IPS DF 6.9 (cell line): ENCODE results near the gene ARID1B.

ENCODE experiments used
- DNase-seq: peaks from one replicate; pipeline ENCODE4 v3.0.0-alpha.2; 2013; ENCODE audit warnings: low read depth, low spot score
- H3K27ac ChIP-seq: one replicate; pipeline ENCODE4 v1.5.1; 2013; ENCODE audit warnings: low read length, control low read depth
- H3K27me3 ChIP-seq: 2 replicates; pipeline ENCODE4 v1.6.1; 2013; ENCODE audit warnings: mild to moderate bottlenecking, low read length; ENCODE audit not compliant: control insufficient read depth, insufficient read depth
- H3K36me3 ChIP-seq: 2 replicates; pipeline ENCODE4 v1.6.1; 2013; ENCODE audit warnings: low read length; ENCODE audit not compliant: control insufficient read depth, insufficient read depth
- H3K4me1 ChIP-seq: 2 replicates; pipeline ENCODE4 v1.6.1; 2013; ENCODE audit warnings: low read length; ENCODE audit not compliant: control insufficient read depth, insufficient read depth
- H3K4me3 ChIP-seq: 2 replicates; pipeline ENCODE4 v1.5.1; 2013; ENCODE audit warnings: mild to moderate bottlenecking, low read length
- H3K9me3 ChIP-seq: 2 replicates; pipeline ENCODE4 v1.6.1; 2013; ENCODE audit warnings: low read length, inconsistent platforms; ENCODE audit not compliant: control insufficient read depth, insufficient read depth
- WGBS: extraction: QIAGEN DNeasy Blood & Tissue Kit; methylation state at CpG from one replicate; pipeline ENCODE4 v1.1.7; 2013; ENCODE audit warnings: mixed read lengths, missing lambda C conversion rate; ENCODE audit not compliant: insufficient read length, insufficient coverage; 5-methylcytosine and 5-hydroxymethylcytosine counted together

ARID1B gene

DNA sequence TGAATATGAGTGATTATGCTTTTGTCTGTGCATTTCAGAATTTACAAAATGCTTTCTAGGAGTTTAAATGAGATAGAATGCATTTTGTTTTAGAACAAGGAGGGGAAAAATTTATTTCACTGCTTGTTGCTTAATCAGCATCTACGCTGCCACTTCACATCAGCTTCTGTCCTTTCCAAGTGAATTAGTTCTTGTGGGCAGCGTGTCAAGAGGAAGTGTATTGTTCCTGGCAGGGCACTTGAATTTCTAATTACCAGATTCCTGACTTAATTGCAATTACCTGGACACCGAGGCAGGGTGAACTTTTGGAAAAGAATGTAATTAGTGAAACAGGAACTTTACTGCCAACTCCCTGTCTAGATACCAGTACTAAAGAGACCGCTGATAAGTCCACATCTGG, 282.6 kb downstream of the ARID1B start:
- Histone ChIP-seq H3K27me3 (no peaks in the 10 kb centered on the region), H3K27ac (no peak overlapping the region), H3K9me3 (no peaks in the 10 kb centered on the region), H3K4me3 (no peak overlapping the region), H3K4me1 (no peaks in the 10 kb centered on the region), H3K36me3 (no peaks in the 10 kb centered on the region)
- DNase-seq, result no peak
- no CpG with 5 or more reads among the region's 4 CpGs for WGBS

DNA sequence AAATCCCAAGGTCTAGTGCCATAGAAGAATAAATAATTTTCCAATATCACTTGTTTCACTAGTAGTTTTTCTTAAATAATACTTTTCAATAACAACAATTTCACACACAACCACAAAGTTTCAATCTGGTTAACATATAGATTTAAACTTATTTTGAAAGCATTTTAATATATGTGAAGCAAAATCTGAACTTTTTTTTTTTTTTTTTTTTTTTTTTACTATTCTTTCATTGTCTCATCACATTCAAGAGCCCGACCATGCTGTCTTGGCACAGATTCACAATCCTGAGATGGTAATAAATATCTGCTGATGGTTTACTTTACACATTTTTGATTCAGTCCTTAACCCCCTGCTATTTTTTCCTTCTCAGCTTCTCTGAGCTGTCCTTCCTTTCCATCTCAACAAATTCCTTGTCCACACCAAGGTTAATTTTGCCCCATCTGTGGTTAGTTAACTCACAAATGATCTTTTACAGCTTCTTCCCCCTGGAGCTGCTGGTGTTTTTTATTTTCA, 283.3 kb downstream of the ARID1B start:
- no CpG with 5 or more reads among the region's 1 CpG for WGBS
- Histone ChIP-seq H3K4me1 (no peaks in the 10 kb centered on the region), H3K4me3 (no peak overlapping the region), H3K36me3 (no peaks in the 10 kb centered on the region), H3K27me3 (no peaks in the 10 kb centered on the region), H3K9me3 (no peaks in the 10 kb centered on the region), H3K27ac (no peak overlapping the region)
- no peak for DNase-seq

DNA sequence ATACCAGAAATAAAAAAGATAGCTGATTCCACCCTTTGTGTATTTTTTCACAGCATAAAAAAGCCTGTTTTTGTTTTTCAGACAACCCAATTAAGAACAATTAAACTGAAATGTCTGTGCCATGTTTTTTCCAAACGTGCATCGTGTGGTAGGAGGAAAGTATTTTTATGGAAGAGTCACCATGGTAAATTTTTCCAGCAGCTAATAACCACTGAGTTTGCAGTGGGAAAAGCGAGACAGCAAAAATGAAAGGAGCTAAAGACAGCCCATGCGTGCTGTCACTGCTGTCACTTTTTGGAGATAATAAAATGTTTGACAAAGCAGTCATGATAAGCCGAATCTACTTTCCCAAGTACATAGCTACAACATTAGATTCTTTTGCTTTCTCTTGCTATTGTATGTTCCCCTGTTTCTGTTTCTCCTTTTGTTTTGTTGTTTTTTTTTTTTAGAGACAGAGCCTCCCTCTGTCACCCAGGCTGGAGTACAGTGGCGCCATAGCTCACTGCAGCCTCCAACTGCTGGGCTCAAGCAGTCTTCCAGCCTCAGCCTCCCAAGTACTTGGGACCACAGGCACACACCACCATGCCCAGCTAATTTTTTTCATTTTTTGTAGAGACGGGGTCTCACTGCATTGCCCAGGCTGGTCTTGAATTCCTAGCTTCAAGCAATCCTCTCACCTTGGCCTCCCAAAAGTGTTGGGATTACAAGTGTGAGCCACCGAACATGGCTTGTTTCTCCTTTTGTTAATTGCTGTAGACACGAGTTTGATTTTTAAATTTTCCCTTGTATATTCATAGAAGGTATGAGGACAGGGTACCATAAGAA, 284.8 kb downstream of the ARID1B start:
- Histone ChIP-seq H3K4me1 (no peaks in the 10 kb centered on the region), H3K9me3 (no peaks in the 10 kb centered on the region), H3K4me3 (no peak overlapping the region), H3K27ac (no peak overlapping the region), H3K36me3 (no peaks in the 10 kb centered on the region), H3K27me3 (no peaks in the 10 kb centered on the region)
- no CpG with 5 or more reads among the region's 9 CpGs for WGBS
- no peak for DNase-seq

DNA sequence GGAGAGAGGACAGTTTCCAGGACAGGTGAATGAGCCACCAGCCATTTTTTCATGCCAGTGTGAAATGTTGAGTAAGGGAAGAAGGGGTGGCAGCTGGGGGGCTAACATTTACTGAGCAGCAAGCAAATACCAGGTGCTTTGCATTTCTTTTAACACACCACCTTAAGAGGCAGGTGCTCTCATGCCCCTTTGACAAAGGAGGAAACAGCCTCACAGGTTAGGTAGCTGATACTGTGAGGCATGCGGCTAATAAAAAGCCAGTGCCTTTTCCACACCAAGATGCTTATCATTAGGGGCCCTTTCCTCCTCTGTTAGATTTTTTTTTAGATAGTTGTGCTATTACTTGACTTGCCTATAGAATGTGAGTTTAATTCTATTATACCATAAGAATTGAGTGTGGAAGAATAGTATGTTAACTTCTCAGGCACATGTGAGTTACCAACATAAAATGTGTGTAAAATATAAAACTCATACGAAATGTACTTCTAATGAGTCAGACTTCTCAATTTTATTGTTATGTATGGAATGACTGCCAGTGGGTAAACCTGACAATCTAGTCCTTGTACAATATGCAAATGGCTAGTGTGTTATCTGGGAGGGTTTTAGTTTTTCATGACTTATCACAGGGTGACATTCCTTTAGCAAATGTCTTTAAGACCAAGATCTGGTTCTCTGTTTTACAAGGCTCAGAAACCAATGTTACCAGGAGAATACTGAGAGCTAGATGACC, 286.2 kb downstream of the ARID1B start:
- H3K27ac ChIP-seq, result no peak overlapping the region
- no CpG with 5 or more reads among the region's 2 CpGs for WGBS
- H3K36me3 ChIP-seq, result no peaks in the 10 kb centered on the region
- H3K27me3 ChIP-seq, result no peaks in the 10 kb centered on the region
- H3K4me1 ChIP-seq, result no peaks in the 10 kb centered on the region
- no peaks in the 10 kb centered on the region for H3K9me3 ChIP-seq
- DNase-seq, result no peak
- H3K4me3 ChIP-seq, result no peak overlapping the region

DNA sequence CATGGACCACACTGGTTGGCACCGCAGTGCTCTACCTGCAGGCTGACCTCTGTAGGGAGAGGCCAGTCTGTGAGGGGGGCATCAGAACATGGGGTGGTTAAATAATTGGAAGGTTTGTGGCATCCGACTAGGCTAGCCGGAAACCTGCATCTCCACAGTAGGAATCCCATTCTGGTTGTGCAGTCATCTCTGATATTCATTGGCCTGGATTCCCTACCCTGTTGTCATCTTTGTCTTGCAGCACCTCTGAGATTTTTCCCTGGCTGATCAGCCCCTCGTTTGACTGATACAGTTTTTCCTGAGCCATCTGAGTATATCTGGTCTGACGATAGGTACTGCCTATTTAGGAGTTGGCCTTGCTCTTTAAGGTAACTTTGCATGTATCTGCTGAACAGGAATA, 286.7 kb downstream of the ARID1B start:
- no CpG with 5 or more reads among the region's 5 CpGs for WGBS
- Histone ChIP-seq H3K36me3 (no peaks in the 10 kb centered on the region), H3K27ac (no peak overlapping the region), H3K9me3 (no peaks in the 10 kb centered on the region), H3K4me3 (no peak overlapping the region), H3K27me3 (no peaks in the 10 kb centered on the region), H3K4me1 (no peaks in the 10 kb centered on the region)
- no peak for DNase-seq

DNA sequence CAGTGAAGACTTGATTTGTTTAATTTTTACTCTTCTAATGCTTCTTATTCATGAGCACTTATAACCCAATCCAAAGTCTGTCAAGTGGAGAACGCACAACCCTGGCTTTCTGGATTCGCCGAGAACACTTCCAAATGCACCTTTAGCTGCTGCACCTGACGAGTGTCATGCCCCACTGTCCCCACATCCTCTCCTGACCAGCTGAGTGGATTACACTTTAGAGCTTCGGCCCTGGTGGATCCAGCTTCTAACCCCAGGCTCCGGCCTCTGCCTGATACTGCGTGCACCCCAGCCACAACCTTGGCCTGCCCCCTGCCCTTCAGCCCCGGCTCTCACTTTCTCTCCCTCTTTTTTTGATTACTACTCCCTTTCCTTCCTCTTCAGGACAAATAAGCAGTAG, 287.3 kb downstream of the ARID1B start:
- Histone ChIP-seq H3K4me3 (no peak overlapping the region), H3K4me1 (no peaks in the 10 kb centered on the region), H3K27ac (no peak overlapping the region), H3K27me3 (no peaks in the 10 kb centered on the region), H3K9me3 (no peaks in the 10 kb centered on the region), H3K36me3 (no peaks in the 10 kb centered on the region)
- DNase-seq, result no peak
- WGBS, result no CpG with 5 or more reads among the region's 8 CpGs

DNA sequence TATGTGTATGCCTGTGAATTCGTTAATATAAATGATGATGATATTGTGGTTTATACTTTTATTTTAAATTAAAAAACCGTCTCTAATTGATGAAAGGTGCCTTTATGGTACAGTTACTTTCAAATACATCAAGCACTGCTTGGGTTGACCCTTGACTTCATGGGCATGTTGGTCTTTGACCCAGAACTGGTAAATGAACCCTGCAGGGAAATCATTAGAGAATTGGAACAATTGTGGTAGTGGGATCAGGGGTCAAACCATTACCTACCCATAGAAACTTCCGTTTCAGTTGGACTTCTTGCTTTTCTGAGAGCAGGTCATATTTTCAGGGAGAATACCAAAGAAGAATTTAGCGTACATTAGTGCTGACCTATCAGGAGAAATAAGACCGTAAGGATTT, 288.2 kb downstream of the ARID1B start:
- H3K4me1 ChIP-seq, result peaks cover under 1% of the 10 kb centered on the region; the same call in 1 of the 2 replicates
- no peaks in the 10 kb centered on the region for H3K36me3 ChIP-seq
- no peak for DNase-seq
- H3K27me3 ChIP-seq, result no peaks in the 10 kb centered on the region
- 100% methylated on average over 1 of the region's 5 CpGs for WGBS
- no peak overlapping the region for H3K4me3 ChIP-seq
- no peaks in the 10 kb centered on the region for H3K9me3 ChIP-seq
- no peak overlapping the region for H3K27ac ChIP-seq

DNA sequence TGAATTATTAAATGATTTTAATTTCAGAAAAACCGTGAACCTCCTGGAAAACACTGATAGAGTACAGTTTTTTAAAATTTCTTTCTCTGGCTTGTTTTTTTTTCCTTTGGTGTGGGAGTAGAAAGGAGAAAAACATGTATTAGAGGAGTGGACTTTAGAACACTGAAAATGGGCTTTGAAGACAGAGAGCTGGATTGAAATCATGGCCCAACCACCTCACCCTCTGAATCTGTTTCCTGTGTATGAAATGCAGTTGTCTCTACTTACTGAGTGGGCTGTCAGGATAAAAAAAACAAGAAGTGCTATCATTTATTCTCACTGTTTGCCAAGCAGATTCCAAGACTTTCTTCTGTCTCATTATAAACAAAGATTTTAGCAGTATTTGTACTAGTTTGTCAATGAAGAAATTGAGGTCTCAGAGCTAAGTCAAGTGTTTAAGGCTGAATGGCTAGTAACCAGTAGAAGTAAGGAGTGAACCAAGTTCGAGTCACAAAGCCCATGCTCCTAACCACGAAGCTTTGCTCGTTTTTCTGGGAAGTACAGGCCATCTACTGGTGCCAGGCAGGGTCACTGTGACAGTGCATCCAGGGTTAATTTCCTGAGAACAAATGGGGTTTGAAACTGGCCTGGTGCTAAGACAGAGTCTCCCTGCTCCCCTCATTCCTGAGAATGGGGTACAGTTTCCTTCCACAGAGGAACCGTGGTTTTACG, 289.8 kb downstream of the ARID1B start:
- H3K4me3 ChIP-seq, result no peak overlapping the region

DNA sequence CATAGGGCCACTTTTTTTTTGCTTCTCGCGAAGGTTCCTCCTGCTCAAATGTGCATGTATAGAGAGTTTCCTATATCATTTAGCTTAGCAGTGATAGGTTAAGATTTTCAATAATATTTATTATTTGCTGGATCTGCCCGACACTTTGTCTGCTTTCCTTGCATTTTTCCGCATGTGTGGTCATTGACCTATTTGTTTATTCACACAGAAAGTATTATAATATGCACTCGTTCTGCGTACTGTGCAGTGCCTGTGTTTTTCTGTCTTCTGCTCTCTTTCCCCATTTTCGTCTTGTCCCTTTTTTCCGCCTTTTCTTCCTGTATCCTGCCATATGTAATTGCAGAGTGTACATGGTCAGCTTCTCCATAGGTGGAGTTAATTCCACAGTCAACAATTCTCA, 290.3 kb downstream of the ARID1B start:
- WGBS, result no CpG with 5 or more reads among the region's 8 CpGs
- DNase-seq, result no peak
- Histone ChIP-seq H3K9me3 (no peaks in the 10 kb centered on the region), H3K4me1 (peaks cover 2% of the 10 kb centered on the region; the same call in 1 of the 2 replicates), H3K36me3 (no peaks in the 10 kb centered on the region), H3K27me3 (no peaks in the 10 kb centered on the region), H3K27ac (no peak overlapping the region), H3K4me3 (no peak overlapping the region)

More for the DNA sequence above, 289.8 kb downstream of the ARID1B start:
- H3K4me1 ChIP-seq, result peaks cover 2% of the 10 kb centered on the region; the same call in 1 of the 2 replicates
- H3K36me3 ChIP-seq, result no peaks in the 10 kb centered on the region
- H3K27me3 ChIP-seq, result no peaks in the 10 kb centered on the region
- no peak for DNase-seq
- no peaks in the 10 kb centered on the region for H3K9me3 ChIP-seq
- WGBS, result no CpG with 5 or more reads among the region's 6 CpGs
- H3K27ac ChIP-seq, result no peak overlapping the region

DNA sequence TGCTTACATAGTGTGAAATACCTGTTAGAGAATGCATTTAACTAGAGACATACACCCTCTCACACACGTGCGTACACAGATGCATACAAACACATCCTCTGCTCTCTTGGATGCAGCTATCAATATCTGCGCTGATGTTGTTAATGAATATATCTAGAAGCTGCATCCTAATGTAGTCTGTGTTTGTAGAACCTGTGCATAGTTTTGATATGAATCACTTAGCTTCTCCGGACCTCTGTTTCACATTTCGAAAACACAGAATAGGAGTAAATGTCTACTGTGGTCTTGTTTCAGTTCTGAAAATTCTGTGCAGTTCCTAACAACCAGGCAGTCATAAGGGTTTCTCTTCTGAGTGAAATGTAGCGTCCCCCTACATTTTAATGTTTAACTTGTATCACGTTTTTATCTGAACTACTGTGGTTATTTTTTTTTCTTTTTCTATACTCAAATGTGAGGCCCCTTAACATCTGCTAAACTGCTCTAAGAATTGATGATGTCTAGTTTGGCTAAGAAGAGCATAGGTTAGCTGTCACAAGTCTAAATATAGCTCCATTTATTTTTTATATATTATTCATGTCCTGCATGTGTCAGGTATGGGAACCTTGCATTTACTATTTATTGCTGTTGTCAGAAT, 291.6 kb downstream of the ARID1B start:
- Histone ChIP-seq H3K9me3 (no peaks in the 10 kb centered on the region), H3K4me1 (peaks cover 2% of the 10 kb centered on the region; the same call in 1 of the 2 replicates), H3K36me3 (no peaks in the 10 kb centered on the region), H3K27me3 (no peaks in the 10 kb centered on the region), H3K27ac (no peak overlapping the region), H3K4me3 (no peak overlapping the region)
- no peak for DNase-seq
- WGBS, result no CpG with 5 or more reads among the region's 7 CpGs
